GM19043 (cell line): ENCODE results near the gene NOTCH3.

Source experiments
- ATAC-seq: cut with Tn5 transposase; IDR thresholded peaks from one replicate; pipeline ENCODE4 v1.9.1; 2021; ENCODE audit warnings: low read depth; ENCODE audit not compliant: unreplicated experiment

Gene NOTCH3

GRCh38 chr19:15198951-15199660 is 1.7 kb downstream of the NOTCH3 start:
- no peak for ATAC-seq

- ATAC-seq, result no peak
Measured at GRCh38 chr19:15197942-15198341, 2.9 kb downstream of the NOTCH3 start.

GRCh38 chr19:15197275-15197941 is 3.4 kb downstream of the NOTCH3 start:
- no peak for ATAC-seq

- no peak for ATAC-seq
Measured at GRCh38 chr19:15196360-15197005, 4.3 kb downstream of the NOTCH3 start.

GRCh38 chr19:15195371-15196334 is 5.1 kb downstream of the NOTCH3 start:
- ATAC-seq, result no peak

GRCh38 chr19:15194938-15195337 is 5.9 kb downstream of the NOTCH3 start:
- ATAC-seq, result no peak

GRCh38 chr19:15191982-15192381 is 8.8 kb downstream of the NOTCH3 start:
- ATAC-seq, result no peak

- ATAC-seq, result no peak
Measured at GRCh38 chr19:15191514-15191913, 9.3 kb downstream of the NOTCH3 start.

GRCh38 chr19:15188851-15189250 is 11.9 kb downstream of the NOTCH3 start:
- no peak for ATAC-seq

- ATAC-seq, result no peak
Measured at GRCh38 chr19:15187026-15188007, 13.5 kb downstream of the NOTCH3 start.

GRCh38 chr19:15185188-15185587 is 15.6 kb downstream of the NOTCH3 start:
- ATAC-seq, result no peak

- ATAC-seq, result no peak
Measured at GRCh38 chr19:15184776-15185175, 16.0 kb downstream of the NOTCH3 start.

- no peak for ATAC-seq
Measured at GRCh38 chr19:15181394-15181793, 19.4 kb downstream of the NOTCH3 start.

GRCh38 chr19:15180451-15181390 is 20.1 kb downstream of the NOTCH3 start:
- ATAC-seq, result no peak

- no peak for ATAC-seq
Measured at GRCh38 chr19:15178629-15179308, 22.0 kb downstream of the NOTCH3 start.

- no peak for ATAC-seq
Measured at GRCh38 chr19:15177269-15178116, 23.3 kb downstream of the NOTCH3 start.

- ATAC-seq, result no peak
Measured at GRCh38 chr19:15175609-15176008, 25.2 kb downstream of the NOTCH3 start.
